Central memory CD8-positive, alpha-beta T cell (primary cell): ENCODE data around the gene CBX7.
A peak's percentile ranks its signal among the peaks of the same experiment; 100 is the strongest.
"Not testable (repeated sequence)": the region's sequence is repeated elsewhere in the genome, so short reads cannot be mapped to it uniquely, and the experiment has no call there.

Source experiments
- ATAC-seq: fragments of 150-1000 bp; cut with Tn5 transposase; replicated peaks from 2 replicates; pipeline ENCODE4 v1.10.0; 2022; ENCODE audit warnings: mild to moderate bottlenecking, moderate FRiP score, moderate number of reproducible peaks; ENCODE audit not compliant: poor library complexity, severe bottlenecking; ENCODE audit errors: extremely low read depth
- DNase-seq, 2 donors: peaks; one replicate each; pipeline ENCODE4 v3.0.0; 2021; ENCODE audit warnings: low spot score in 2 of 2
- H3K27ac Mint-ChIP-seq: one replicate; pipeline ENCODE4 v1.8.0; 2022; ENCODE audit warnings: low read depth, mild to moderate bottlenecking, moderate library complexity, mixed read lengths
- H3K27me3 Mint-ChIP-seq: one replicate; pipeline ENCODE4 v1.8.0; 2022; ENCODE audit warnings: mixed read lengths
- H3K36me3 Mint-ChIP-seq: one replicate; pipeline ENCODE4 v1.8.0; 2022; ENCODE audit warnings: mild to moderate bottlenecking, moderate library complexity, mixed read lengths; ENCODE audit not compliant: insufficient read depth
- H3K4me1 Mint-ChIP-seq: one replicate; pipeline ENCODE4 v1.8.0; 2022; ENCODE audit warnings: mixed read lengths
- H3K4me3 Mint-ChIP-seq: one replicate; pipeline ENCODE4 v1.8.0; 2022; ENCODE audit warnings: mild to moderate bottlenecking, moderate library complexity, mixed read lengths
- H3K9me3 Mint-ChIP-seq: one replicate; pipeline ENCODE4 v1.8.0; 2022; ENCODE audit warnings: mixed read lengths

The CBX7 gene

DNA sequence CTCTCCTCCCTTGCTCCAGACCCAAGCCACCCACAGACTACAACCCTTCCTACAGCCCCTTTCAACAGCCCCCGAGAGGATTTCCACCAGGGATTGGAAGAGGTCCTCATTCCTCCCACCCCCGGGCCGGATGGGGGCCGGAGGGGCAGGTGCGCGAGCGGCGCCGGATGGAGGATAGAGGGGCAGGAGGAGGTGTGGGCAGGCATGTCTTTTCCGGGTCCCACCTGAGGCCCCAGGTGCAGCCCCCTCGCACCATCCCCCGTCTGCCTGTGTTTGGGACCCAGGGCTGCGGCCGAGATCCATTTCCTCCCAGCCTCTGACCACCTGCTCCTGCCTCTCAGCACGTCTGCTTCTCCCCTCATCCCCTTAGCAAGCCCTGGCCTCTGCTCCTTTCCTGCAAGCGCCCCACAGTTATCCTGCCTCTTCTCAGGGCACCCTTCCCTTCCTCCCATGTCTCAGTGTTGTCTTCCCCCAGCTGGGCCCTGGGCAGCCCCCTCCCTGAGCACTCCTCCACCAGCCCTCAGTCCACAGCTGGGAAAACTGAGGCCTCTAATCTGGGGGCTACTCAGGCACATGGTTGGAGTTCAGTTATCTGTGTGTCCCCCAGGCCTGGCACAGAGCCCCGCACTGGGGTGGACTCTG lies 19.3 kb upstream of the CBX7 start:
- no peaks in the 10 kb centered on the region for H3K9me3 Mint-ChIP-seq
- ATAC-seq: no peak
- H3K27me3 Mint-ChIP-seq: peaks cover 11% of the 10 kb centered on the region
- no peak for DNase-seq
- peaks cover 24% of the 10 kb centered on the region for H3K36me3 Mint-ChIP-seq
- H3K4me3 Mint-ChIP-seq: peak overlapping the region; percentile 56
- H3K4me1 Mint-ChIP-seq: peaks cover 47% of the 10 kb centered on the region
- H3K27ac Mint-ChIP-seq: peak overlapping the region; percentile 97

DNA sequence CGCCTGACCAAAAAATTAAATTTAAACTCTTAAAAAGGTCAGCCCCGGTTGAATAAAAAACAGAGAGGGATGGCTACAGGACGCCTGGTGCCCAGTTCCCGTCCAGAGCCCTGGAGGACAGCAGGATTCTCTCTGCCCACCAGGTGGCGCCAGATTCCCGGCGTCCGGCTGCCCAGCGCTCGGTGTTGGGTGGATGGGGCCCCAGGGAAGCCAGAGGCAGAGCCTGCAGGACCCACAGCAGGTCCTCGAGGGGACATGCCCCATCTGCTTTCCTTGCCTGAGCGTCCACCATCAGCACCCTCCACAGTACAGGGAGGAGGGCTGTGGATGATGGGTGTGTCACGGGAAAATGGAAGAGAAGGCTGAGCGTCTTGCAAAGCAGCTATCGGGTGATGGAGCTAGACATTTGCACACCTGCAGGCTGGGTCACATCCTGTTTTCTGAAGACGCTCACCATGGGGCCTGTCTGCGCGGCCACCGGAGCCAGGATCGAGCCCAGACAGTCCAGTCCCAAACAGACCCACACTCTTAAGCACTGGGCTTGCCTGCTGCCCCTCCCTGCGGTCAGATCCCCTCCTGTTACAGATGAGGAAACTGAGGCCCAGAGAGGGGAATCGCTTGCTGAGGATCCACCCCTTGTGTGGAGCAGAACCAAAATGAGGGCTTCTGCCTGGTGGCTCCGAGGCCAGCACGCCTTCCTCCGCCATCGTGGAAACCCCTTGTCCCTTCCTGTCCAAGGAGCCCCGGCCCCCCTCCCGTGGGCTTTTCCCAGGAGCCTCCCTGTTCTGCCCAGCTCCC lies 18.5 kb upstream of the CBX7 start:
- Mint-ChIP-seq H3K27me3 (peaks cover 11% of the 10 kb centered on the region), H3K4me1 (peaks cover 47% of the 10 kb centered on the region), H3K4me3 (peak overlapping the region; percentile 56), H3K27ac (peak overlapping the region; percentile 97), H3K9me3 (no peaks in the 10 kb centered on the region), H3K36me3 (peaks cover 21% of the 10 kb centered on the region)
- DNase-seq: peak; percentile 73 to 86
- ATAC-seq: peak; percentile 48

DNA sequence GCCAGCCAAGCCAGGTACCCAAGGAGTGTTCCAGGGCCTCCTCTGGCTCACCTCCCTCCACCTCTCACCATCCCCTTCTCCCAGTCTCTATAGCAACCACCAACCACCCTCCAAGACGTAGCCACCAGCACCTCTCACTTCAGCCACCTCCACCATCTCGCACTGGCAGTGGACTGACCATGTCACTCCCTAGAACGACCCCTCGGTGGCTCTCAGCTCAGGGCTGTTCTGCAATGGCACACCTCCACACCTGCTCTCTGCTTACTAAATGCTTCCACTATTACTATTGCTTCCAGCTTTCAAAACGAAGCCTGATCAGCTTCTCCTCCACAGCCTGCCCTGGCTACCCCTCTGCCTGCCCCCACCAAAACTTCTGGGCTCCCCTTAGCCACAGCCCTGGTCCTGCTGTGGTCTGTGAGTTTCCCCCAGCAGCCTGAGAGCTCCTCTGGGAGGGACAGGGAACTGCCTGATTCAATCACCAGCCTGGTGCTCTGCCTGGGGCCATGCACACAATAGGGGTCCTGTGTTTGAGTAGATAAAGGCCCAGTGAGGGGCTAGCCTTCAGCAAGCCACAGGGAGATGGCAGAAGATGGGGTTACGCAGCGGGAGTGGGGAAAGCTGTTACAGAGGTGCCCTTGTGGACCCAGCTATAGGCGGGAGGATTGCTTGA lies 17.5 kb upstream of the CBX7 start:
- DNase-seq (no peak), ATAC-seq (no peak)
- no peak overlapping the region for H3K4me3 Mint-ChIP-seq
- H3K9me3 Mint-ChIP-seq: no peaks in the 10 kb centered on the region
- H3K36me3 Mint-ChIP-seq: peaks cover 19% of the 10 kb centered on the region
- H3K4me1 Mint-ChIP-seq: peaks cover 39% of the 10 kb centered on the region
- no peak overlapping the region for H3K27ac Mint-ChIP-seq
- H3K27me3 Mint-ChIP-seq: peaks cover 11% of the 10 kb centered on the region

DNA sequence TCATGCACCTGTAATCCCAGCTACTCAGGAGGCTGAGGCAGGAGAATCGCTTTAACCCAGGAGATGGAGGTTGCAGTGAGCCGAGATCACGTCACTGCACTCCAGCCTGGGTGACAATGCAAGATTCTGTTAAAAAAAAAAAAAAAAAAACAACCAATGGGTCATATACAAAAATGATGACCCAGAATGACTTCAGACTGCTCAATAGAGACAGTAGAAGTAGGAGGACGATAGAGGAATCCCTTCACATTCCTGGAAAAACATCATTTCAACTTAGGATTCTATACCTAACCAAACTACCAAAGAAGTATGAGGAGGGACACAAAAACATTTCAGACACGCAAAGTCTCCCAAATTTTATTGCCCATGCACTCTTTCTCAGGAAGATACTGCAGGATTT lies 14.1 kb upstream of the CBX7 start:
- H3K27me3 Mint-ChIP-seq: peaks cover 11% of the 10 kb centered on the region
- H3K4me3 Mint-ChIP-seq: no peak overlapping the region
- peaks cover 3% of the 10 kb centered on the region for H3K36me3 Mint-ChIP-seq
- H3K9me3 Mint-ChIP-seq: no peaks in the 10 kb centered on the region
- ATAC-seq (no peak), DNase-seq (no peak)
- no peak overlapping the region for H3K27ac Mint-ChIP-seq
- H3K4me1 Mint-ChIP-seq: peaks cover 9% of the 10 kb centered on the region

DNA sequence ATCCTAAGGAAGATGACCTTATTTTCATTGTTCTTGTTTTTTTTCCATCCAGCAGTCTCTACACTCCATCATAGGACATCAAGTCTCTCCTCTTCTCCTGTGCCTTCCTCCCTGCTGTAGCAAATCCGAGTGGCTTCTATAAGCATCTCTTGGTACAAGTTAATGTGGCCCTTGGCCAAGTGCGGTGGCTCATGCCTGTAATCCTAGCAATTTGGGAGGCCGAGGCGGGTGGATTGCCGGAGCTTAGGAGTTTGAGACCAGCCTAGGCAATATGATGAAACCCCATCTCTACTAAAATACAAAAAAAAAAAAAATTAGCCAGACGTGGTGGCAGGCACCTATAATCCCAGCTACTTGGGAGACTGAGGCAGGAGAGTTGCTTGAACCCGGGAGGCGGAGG lies 3.6 kb upstream of the CBX7 start:
- not testable (repeated sequence) for DNase-seq, H3K36me3 Mint-ChIP-seq, H3K9me3 Mint-ChIP-seq, ATAC-seq, H3K27ac Mint-ChIP-seq, H3K4me3 Mint-ChIP-seq
- Mint-ChIP-seq H3K27me3 (peaks cover 17% of the 10 kb centered on the region), H3K4me1 (peaks cover 13% of the 10 kb centered on the region)

DNA sequence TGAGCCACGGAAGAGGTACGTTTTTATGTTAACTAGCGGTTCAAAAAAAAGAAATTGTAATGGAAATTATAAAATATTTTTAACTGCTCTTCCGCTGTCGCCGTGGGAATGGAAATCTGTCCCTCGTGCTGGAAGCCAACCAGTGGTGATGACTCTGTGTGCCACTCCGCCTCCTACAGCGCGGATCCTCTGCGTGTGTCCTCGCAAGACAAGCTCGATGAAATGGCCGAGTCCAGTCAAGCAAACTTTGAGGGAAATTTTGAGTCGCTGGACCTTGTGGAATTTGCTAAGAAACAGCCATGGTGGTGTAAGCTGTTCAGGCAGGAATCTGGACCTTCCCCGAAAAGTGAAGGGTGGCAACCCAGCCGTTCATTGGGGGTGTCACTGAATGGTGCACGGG lies 2.9 kb upstream of the CBX7 start:
- Mint-ChIP-seq H3K27me3 (peaks cover 17% of the 10 kb centered on the region), H3K4me3 (no peak overlapping the region), H3K27ac (no peak overlapping the region), H3K4me1 (peaks cover 20% of the 10 kb centered on the region), H3K9me3 (no peaks in the 10 kb centered on the region), H3K36me3 (no peaks in the 10 kb centered on the region)
- DNase-seq (no peak), ATAC-seq (no peak)

DNA sequence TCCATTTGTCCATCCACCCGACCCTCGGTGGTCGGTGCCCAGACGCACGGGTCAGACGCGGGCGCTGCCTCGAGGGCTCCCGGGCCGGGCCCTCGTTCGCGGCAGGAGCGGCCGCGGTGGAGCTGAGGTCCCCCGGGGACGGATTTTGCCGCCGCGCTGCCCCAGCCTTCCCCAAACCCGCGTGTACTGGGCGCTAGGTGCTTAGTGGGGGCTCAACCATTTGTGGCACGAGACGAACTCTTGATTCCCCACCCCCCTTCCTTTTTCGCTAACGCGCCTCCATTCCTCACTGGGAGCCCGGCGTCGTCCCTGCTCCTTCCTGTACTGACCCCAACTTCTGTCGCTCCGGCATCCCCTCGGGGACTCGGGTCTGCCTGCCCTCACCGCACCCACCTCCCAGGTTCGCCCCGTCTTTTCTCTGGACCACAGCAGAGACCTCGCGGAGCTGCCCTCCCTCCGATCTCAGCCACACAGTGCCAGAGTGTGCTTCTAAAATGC lies 789 bp upstream of the CBX7 start:
- peaks cover 41% of the 10 kb centered on the region for H3K4me1 Mint-ChIP-seq

DNA sequence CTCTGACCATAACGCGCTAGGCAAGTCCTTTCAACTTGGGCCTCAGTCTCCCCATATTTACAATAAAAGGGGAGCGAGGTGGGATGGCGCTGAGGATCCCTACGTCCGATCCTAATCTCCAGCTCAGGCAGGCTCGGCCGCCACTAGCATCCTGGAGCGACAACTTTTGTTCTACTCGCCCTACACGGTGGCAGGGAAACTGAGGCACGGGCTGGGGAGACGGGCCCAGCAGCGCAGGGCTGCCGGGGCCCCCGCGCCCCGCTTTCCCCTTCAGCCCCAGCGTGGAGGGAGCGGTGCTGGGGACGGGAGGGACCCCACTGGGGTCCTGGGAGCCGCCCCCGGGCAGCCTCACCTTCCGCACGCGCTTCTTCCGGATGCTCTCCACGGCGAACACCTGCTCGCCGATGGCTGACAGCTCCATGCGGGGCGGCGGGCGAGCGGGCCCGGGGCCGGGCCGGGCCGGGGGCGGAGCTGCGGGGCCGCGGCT lies 413 bp downstream of the CBX7 start:
- no peak for DNase-seq
- H3K27me3 Mint-ChIP-seq: peaks cover 17% of the 10 kb centered on the region
- no peaks in the 10 kb centered on the region for H3K36me3 Mint-ChIP-seq
- H3K4me1 Mint-ChIP-seq: peaks cover 41% of the 10 kb centered on the region
- no peak for ATAC-seq
- H3K4me3 Mint-ChIP-seq: peak overlapping the region; percentile 95
- peak overlapping the region; percentile 83 for H3K27ac Mint-ChIP-seq
- no peaks in the 10 kb centered on the region for H3K9me3 Mint-ChIP-seq

More for the DNA sequence above, 789 bp upstream of the CBX7 start:
- ATAC-seq (no peak), DNase-seq (no peak)
- peak overlapping the region; percentile 94 for H3K27ac Mint-ChIP-seq
- H3K27me3 Mint-ChIP-seq: peaks cover 17% of the 10 kb centered on the region
- H3K9me3 Mint-ChIP-seq: no peaks in the 10 kb centered on the region
- H3K36me3 Mint-ChIP-seq: no peaks in the 10 kb centered on the region
- peak overlapping the region; percentile 95 for H3K4me3 Mint-ChIP-seq

DNA sequence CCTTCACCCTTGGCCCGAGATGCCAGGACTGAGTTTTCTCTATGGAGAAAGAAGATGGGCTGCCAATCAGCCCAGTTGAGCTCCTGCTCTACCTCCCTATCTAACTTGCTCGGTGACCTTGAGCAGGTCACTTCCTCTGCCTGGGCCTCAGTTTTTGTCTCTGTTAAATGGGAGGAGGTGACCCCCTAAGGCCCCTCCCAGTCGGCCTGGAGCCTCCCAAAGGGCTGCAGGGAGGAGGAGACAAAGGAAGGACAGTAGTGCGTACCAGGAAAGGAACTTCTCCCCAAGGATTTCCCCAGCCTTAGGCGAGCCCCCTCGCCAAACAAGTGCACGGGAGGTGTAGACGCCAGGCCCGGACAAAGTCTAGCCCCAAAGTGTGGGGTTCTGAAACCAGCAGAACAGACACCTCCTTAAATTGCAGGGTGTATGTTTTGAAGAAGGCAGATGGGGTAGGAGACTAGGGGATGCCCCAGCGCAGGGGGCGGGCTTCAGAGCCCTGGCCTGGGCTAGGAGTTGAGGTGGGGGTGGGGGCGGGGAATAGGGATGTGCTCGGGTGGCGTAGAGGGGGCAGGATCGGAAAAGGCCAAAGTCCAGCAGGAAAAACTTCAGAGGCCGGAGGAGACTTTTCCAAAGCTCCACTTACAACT lies 1.0 kb downstream of the CBX7 start:
- DNase-seq (no peak), ATAC-seq (no peak)
- H3K27ac Mint-ChIP-seq: peak overlapping the region; percentile 83
- peaks cover 44% of the 10 kb centered on the region for H3K4me1 Mint-ChIP-seq
- H3K36me3 Mint-ChIP-seq: peaks cover 2% of the 10 kb centered on the region
- H3K27me3 Mint-ChIP-seq: peaks cover 17% of the 10 kb centered on the region
- no peaks in the 10 kb centered on the region for H3K9me3 Mint-ChIP-seq
- H3K4me3 Mint-ChIP-seq: peak overlapping the region; percentile 95

DNA sequence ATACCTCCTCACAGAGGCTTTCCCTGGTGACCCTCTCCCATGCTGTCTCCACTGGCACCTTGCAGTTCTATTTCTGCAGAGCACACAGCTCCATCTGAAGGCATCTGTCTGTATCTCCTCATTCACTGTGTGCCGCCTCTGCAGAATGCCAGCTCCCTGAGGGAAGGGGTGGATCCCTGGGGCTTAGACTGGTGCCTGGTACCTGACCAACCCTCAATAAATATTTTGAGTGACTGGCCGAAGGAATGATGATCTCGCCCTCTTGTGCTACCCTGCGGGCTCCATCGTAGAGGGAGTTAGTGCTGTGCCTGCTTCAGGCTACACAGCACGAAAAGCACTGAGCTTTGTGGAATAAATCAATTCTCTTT lies 1.6 kb downstream of the CBX7 start:
- Mint-ChIP-seq H3K36me3 (peaks cover 7% of the 10 kb centered on the region), H3K4me1 (peaks cover 50% of the 10 kb centered on the region), H3K27me3 (peaks cover 17% of the 10 kb centered on the region), H3K4me3 (peak overlapping the region; percentile 95), H3K9me3 (no peaks in the 10 kb centered on the region), H3K27ac (peak overlapping the region; percentile 83)
- ATAC-seq (no peak), DNase-seq (no peak)

DNA sequence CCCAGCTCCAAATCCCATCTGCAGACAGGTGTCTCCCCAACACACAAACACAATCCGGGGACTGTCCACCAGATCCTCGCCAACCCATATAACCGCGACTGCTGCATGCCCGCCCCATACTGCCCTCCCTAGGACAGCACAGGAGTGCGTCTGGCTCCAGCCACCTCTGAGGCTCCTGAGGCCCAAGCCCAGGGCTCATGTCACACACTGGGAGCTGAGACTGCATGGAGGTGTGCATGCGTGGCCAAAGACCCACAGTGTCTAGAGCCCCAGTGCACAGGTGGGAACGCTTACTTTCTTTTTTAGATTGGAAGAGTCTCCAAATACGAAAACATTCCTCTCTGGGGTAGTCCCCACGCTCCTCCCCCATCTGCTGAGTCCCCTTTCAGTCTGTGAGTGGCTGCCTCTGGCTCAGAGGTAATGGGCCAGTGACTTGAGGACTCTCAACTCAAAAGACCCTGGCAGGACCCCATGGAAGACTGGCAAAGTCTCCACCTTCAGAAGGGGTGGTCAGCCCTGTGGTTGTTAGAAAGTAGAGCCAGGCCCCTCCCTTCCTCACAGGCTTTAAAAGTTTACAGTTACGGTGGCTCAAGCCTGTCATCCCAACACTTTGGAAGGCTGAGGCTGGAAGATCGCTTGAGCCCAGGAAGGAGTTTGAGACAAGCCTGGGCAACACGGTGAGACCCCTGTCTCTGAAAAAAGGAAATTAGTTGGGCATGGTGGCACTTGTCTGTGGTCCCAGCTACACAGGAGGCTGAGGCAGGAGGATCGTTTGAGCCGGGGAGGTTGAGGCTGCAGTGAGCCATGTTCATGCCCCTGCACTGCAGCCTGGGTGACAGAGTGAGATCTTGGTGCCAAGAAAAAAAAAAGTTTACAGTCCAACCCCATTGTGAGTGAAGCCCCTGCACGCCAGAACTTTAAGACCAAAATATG lies 2.3 kb downstream of the CBX7 start:
- peaks cover 7% of the 10 kb centered on the region for H3K36me3 Mint-ChIP-seq
- no peak for ATAC-seq
- peak overlapping the region; percentile 83 for H3K27ac Mint-ChIP-seq
- H3K9me3 Mint-ChIP-seq: no peaks in the 10 kb centered on the region
- H3K4me1 Mint-ChIP-seq: peaks cover 51% of the 10 kb centered on the region
- DNase-seq: no peak
- peaks cover 17% of the 10 kb centered on the region for H3K27me3 Mint-ChIP-seq
- peak overlapping the region; percentile 95 for H3K4me3 Mint-ChIP-seq
